KMS-11 (cell line): ENCODE data around the gene SFT2D3.

Experiments
- H2AFZ ChIP-seq: fragments of 200-600 bp; sonication (generic); 2 replicates; pipeline ENCODE4 v1.6.1; 2016; ENCODE audit warnings: antibody characterized with exemption, mixed run types, low read depth
- H3K27ac ChIP-seq: fragments of 200-600 bp; sonication (generic); 2 replicates; pipeline ENCODE4 v1.6.1; 2016; ENCODE audit warnings: mild to moderate bottlenecking, mixed run types
- H3K27me3 ChIP-seq: fragments of 200-600 bp; sonication (generic); 2 replicates; pipeline ENCODE4 v1.6.1; 2017; ENCODE audit warnings: mild to moderate bottlenecking, low read depth, mixed run types, moderate library complexity; ENCODE audit not compliant: insufficient read depth
- H3K36me3 ChIP-seq: fragments of 200-600 bp; sonication (generic); 2 replicates; pipeline ENCODE4 v1.6.1; 2017; ENCODE audit warnings: mild to moderate bottlenecking, mixed run types; ENCODE audit not compliant: insufficient read depth
- H3K4me1 ChIP-seq: fragments of 200-600 bp; sonication (generic); 2 replicates; pipeline ENCODE4 v1.6.1; 2016; ENCODE audit warnings: mild to moderate bottlenecking, low read depth, mixed run types; ENCODE audit not compliant: poor library complexity, severe bottlenecking
- H3K4me2 ChIP-seq: fragments of 200-600 bp; sonication (generic); 2 replicates; pipeline ENCODE4 v1.7.0; 2016; ENCODE audit warnings: mild to moderate bottlenecking, mixed run types
- H3K4me3 ChIP-seq: fragments of 200-600 bp; sonication (generic); IDR thresholded peaks from 2 replicates; pipeline ENCODE4 v1.6.1; 2017; ENCODE audit warnings: low read depth, low read length, mixed read lengths; ENCODE audit not compliant: insufficient read depth
- H3K79me2 ChIP-seq: fragments of 200-600 bp; sonication (generic); 2 replicates; pipeline ENCODE4 v1.6.1; 2016; ENCODE audit warnings: low read depth, mixed run types; ENCODE audit not compliant: insufficient read depth
- H3K9ac ChIP-seq: fragments of 200-600 bp; sonication (generic); 2 replicates; pipeline ENCODE4 v1.6.1; 2016; ENCODE audit warnings: mild to moderate bottlenecking, mixed run types
- H4K20me1 ChIP-seq: fragments of 200-600 bp; sonication (generic); 2 replicates; pipeline ENCODE4 v1.6.1; 2016; ENCODE audit warnings: mild to moderate bottlenecking, mixed run types; ENCODE audit not compliant: insufficient read depth
- CTCF ChIP-seq: fragments of 200-600 bp; sonication (generic); conservative IDR thresholded peaks from 2 replicates; pipeline ENCODE4 v1.6.1; 2017; ENCODE audit warnings: low read depth, mild to moderate bottlenecking, antibody characterized with exemption, low read length, moderate library complexity, mixed read lengths

SFT2D3 gene

GRCh38 chr2:127715778-127716449 is 14.6 kb downstream of the SFT2D3 start:
- H3K36me3 ChIP-seq, result no peaks in the 10 kb centered on the region
- H3K4me1 ChIP-seq, result no peaks in the 10 kb centered on the region
- no peaks in the 10 kb centered on the region for H4K20me1 ChIP-seq
- no peak overlapping the region for H3K4me3 ChIP-seq
- H3K9ac ChIP-seq, result no peak overlapping the region
- no peaks in the 10 kb centered on the region for H3K27me3 ChIP-seq
- no peak overlapping the region for H3K4me2 ChIP-seq
- TF ChIP-seq CTCF, result no peak
- no peak overlapping the region for H3K27ac ChIP-seq
- H3K79me2 ChIP-seq, result no peaks in the 10 kb centered on the region
- H2AFZ ChIP-seq, result no peak overlapping the region

GRCh38 chr2:127718271-127718670 is 17.0 kb downstream of the SFT2D3 start:
- H3K36me3 ChIP-seq, result no peaks in the 10 kb centered on the region
- H3K27me3 ChIP-seq, result no peaks in the 10 kb centered on the region
- H2AFZ ChIP-seq, result no peak overlapping the region
- TF ChIP-seq CTCF, result no peak
- H3K4me3 ChIP-seq, result no peak overlapping the region
- H3K79me2 ChIP-seq, result no peaks in the 10 kb centered on the region
- no peaks in the 10 kb centered on the region for H4K20me1 ChIP-seq
- H3K4me1 ChIP-seq, result no peaks in the 10 kb centered on the region
- no peak overlapping the region for H3K27ac ChIP-seq
- H3K9ac ChIP-seq, result no peak overlapping the region
- H3K4me2 ChIP-seq, result no peak overlapping the region

- Histone ChIP-seq H3K36me3 (no peaks in the 10 kb centered on the region), H3K27me3 (no peaks in the 10 kb centered on the region), H4K20me1 (no peaks in the 10 kb centered on the region), H3K4me1 (no peaks in the 10 kb centered on the region), H3K9ac (no peak overlapping the region), H2AFZ (no peak overlapping the region), H3K4me3 (no peak overlapping the region), H3K27ac (no peak overlapping the region), H3K4me2 (no peak overlapping the region), H3K79me2 (no peaks in the 10 kb centered on the region)
- no peak for TF ChIP-seq CTCF
These were observed 18.3 kb downstream of the SFT2D3 start for GRCh38 chr2:127719301-127720218.

- no peak overlapping the region for H3K4me2 ChIP-seq
- no peak overlapping the region for H3K9ac ChIP-seq
- H3K27ac ChIP-seq, result no peak overlapping the region
- no peak overlapping the region for H2AFZ ChIP-seq
- H3K4me1 ChIP-seq, result no peaks in the 10 kb centered on the region
- no peaks in the 10 kb centered on the region for H3K36me3 ChIP-seq
- H3K27me3 ChIP-seq, result no peaks in the 10 kb centered on the region
- H3K79me2 ChIP-seq, result no peaks in the 10 kb centered on the region
- no peak overlapping the region for H3K4me3 ChIP-seq
- no peaks in the 10 kb centered on the region for H4K20me1 ChIP-seq
- no peak for TF ChIP-seq CTCF
These were observed 20.1 kb downstream of the SFT2D3 start for GRCh38 chr2:127721311-127721977.
